Kidney (tissue), 14 donors: ENCODE results near the gene KLHL25. TPM values are rescaled to one million over a fixed set of nuclear protein-coding genes. Genes with fewer than 3 reads are reported as not detected.
A peak's percentile ranks its signal among the peaks of the same experiment; 100 is the strongest.

Experiments
- DNase-seq, 5 donors: peaks; one replicate each; pipeline ENCODE4 v3.0.0-alpha.2; 2013 to 2020
- FAIRE-seq: peaks from 2 replicates; lab custom pipeline; 2012; peaks lifted over from hg19 to GRCh38; lab: Jason Lieb, UNC
- H3K27ac ChIP-seq, 2 donors: one replicate each; pipeline ENCODE4 v1.7.0; 2013; ENCODE audit warnings: low read depth in 2 of 2, low read length in 2 of 2, inconsistent platforms in 1 of 2
- H3K27me3 ChIP-seq: one replicate; pipeline ENCODE4 v1.7.1; 2013; ENCODE audit warnings: low read length, inconsistent platforms; ENCODE audit not compliant: control insufficient read depth, insufficient read depth
- H3K36me3 ChIP-seq, 3 donors: one replicate each; pipeline versions ENCODE4 v1.7.0 to v1.7.1; 2013; ENCODE audit warnings: low read length in 3 of 3, control low read depth in 1 of 3, inconsistent platforms in 1 of 3; ENCODE audit not compliant: insufficient read depth in 3 of 3, control insufficient read depth in 2 of 3
- H3K4me1 ChIP-seq, 3 donors: one replicate each; pipeline versions ENCODE4 v1.7.0 to v1.7.1; 2013; ENCODE audit warnings: low read length in 3 of 3, inconsistent platforms in 1 of 3, low read depth in 1 of 3; ENCODE audit not compliant: control insufficient read depth in 2 of 3, insufficient read depth in 2 of 3
- H3K4me3 ChIP-seq, 3 donors: one replicate each; pipeline versions ENCODE4 v1.7.0 to v1.8.1; 2013; ENCODE audit warnings: low read length in 3 of 3, control low read depth in 1 of 3, inconsistent platforms in 1 of 3
- H3K9ac ChIP-seq, 3 donors: one replicate each; pipeline versions ENCODE4 v1.7.0 to v1.7.1; 2013; ENCODE audit warnings: low read length in 3 of 3, control low read depth in 1 of 3, inconsistent platforms in 1 of 3
- H3K9me3 ChIP-seq, 3 donors: one replicate each; pipeline versions ENCODE4 v1.7.0 to v1.7.1; 2013; ENCODE audit warnings: low read length in 3 of 3, control low read depth in 1 of 3, inconsistent platforms in 1 of 3; ENCODE audit not compliant: control insufficient read depth in 2 of 3, insufficient read depth in 1 of 3
- CTCF ChIP-seq: IDR thresholded peaks from 3 replicates; pipeline ENCODE4 v1.5.1; 2012; ENCODE audit warnings: mild to moderate bottlenecking, moderate library complexity, borderline replicate concordance; ENCODE audit not compliant: insufficient read depth; ENCODE audit errors: extremely low read depth
- intact Hi-C: fragments of 100-400 bp; cut with DNase I; formaldehyde crosslinking; loops from one replicate; pipeline ENCODE4 v1.11.1; 2022
- polyA plus RNA-seq: library from polyadenylated mRNA; stranded (reverse); fragments of 350-450 nt; fragmentation: Illumina TruSeq; extraction: RNeasy Lipid Tissue Mini Kit (QIAGEN cat#74804); gene quantifications from one replicate; pipeline ENCODE4 v1.2.3, GENCODE V29; 2014; ENCODE audit warnings: low read depth, low replicate concordance; ENCODE audit not compliant: insufficient read depth
- total RNA-seq: library from RNA; stranded (reverse); fragmentation: NEBNext Ultra II Directional; extraction: Animal tissue kit (Norgen Biotek cat#: 25700); gene quantifications from one replicate; pipeline ENCODE4 v1.2.1, GENCODE V29; 2021
- donor health status: control.
- donor health status: control.
- donor health status: control.
- donor health status: control.
- donor health status: control.
- donor health status: DM: yes; HTN: yes; CAD: no.
- donor health status: Normal renal cell carcinoma (clear cell type).

Gene KLHL25
- total and polyA plus RNA-seq, 2 donors from 2014 or later, result 5.3 to 8.4 TPM

GRCh38 chr15:85718271-85718971 lies 76.3 kb downstream of the KLHL25 start:
- Histone ChIP-seq H3K4me3 (no peak overlapping the region), H3K27me3 (no peaks in the 10 kb centered on the region), H3K27ac (no peak overlapping the region), H3K36me3 (peaks cover 16 to 54% (median 49%) of the 10 kb centered on the region in 3 donors), H3K9ac (no peak overlapping the region), H3K9me3 (no peaks in the 10 kb centered on the region), H3K4me1 (no peaks in the 10 kb centered on the region)
- DNase-seq, result peak in 1 of 5 donors; percentile 33
- TF ChIP-seq CTCF, result no peak
- FAIRE-seq, result no peak
- intact Hi-C loops, result no loop called here

GRCh38 chr15:85717212-85717611 lies 77.5 kb downstream of the KLHL25 start:
- no peak overlapping the region for H3K27ac ChIP-seq
- no peaks in the 10 kb centered on the region for H3K9me3 ChIP-seq
- peaks cover 11 to 45% (median 38%) of the 10 kb centered on the region in 3 donors for H3K36me3 ChIP-seq
- intact Hi-C loops, result no loop called here
- no peak for TF ChIP-seq CTCF
- no peak overlapping the region for H3K9ac ChIP-seq
- no peaks in the 10 kb centered on the region for H3K4me1 ChIP-seq
- FAIRE-seq (no peak), DNase-seq (no peak)
- no peak overlapping the region for H3K4me3 ChIP-seq
- H3K27me3 ChIP-seq, result no peaks in the 10 kb centered on the region

- FAIRE-seq, result no peak
Observed at GRCh38 chr15:85716261-85716660, 78.5 kb downstream of the KLHL25 start.

More at GRCh38 chr15:85716261-85716660, 78.5 kb downstream of the KLHL25 start:
- DNase-seq, result no peak
- H3K4me3 ChIP-seq, result no peak overlapping the region
- intact Hi-C loops, result no loop called here
- H3K4me1 ChIP-seq, result no peaks in the 10 kb centered on the region
- H3K9me3 ChIP-seq, result no peaks in the 10 kb centered on the region
- peaks cover 8 to 36% (median 35%) of the 10 kb centered on the region in 3 donors for H3K36me3 ChIP-seq
- no peaks in the 10 kb centered on the region for H3K27me3 ChIP-seq
- H3K9ac ChIP-seq, result no peak overlapping the region
- no peak overlapping the region for H3K27ac ChIP-seq
- no peak for TF ChIP-seq CTCF
